GM19455 (cell line): ENCODE data around the gene SULT1A2.
"Not testable (repeated sequence)": the region's sequence is repeated elsewhere in the genome, so short reads cannot be mapped to it uniquely, and the experiment has no call there.

ENCODE experiments used
- ATAC-seq: cut with Tn5 transposase; IDR thresholded peaks from one replicate; pipeline ENCODE4 v1.9.1; 2021; ENCODE audit not compliant: unreplicated experiment

Gene SULT1A2

DNA sequence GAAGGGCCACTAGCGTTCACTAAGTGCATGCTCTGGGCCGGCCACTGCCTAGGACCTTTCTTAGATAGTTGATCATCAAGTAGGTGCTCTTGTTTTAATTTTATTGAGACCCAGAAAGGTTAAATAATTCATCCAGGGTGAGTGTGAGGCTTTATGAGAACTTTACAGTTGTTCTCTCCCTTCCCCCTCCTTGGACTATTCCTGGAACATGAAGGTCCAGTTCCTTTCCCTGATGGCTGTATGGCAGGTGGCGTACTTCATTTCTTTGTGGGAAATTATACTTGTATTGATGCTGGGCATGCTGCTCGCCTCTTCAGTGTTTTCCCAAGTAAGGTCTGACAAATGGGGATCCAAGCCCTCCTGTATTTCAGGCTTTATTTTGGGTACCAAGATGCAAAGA lies 34.7 kb downstream of the SULT1A2 start:
- no peak for ATAC-seq

GRCh38 chr16:28561557-28562187 lies 35.2 kb downstream of the SULT1A2 start:
- no peak for ATAC-seq

- ATAC-seq = no peak
Measured at GRCh38 chr16:28558456-28558855, 38.4 kb downstream of the SULT1A2 start.

GRCh38 chr16:28556914-28557320 lies 39.9 kb downstream of the SULT1A2 start:
- ATAC-seq = no peak

DNA sequence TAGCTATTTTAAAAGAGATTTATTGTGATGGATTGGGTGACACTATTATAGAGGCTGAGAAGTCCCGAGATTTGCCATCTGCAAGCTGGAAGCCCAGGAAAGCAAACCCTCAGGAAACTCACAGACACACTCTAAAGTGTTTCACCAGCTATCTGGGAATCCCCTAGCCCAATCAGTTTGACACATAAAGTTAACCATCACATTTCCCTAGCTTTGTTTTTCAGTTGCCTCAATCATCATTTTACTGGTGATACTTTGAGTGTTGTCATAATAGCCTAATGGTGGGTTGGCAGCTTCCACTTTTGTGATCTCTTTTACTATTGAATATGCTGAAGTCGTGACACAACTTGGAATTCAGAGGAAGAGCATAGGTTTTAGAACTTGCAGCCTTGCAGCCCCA lies 41.3 kb downstream of the SULT1A2 start:
- ATAC-seq = no peak

DNA sequence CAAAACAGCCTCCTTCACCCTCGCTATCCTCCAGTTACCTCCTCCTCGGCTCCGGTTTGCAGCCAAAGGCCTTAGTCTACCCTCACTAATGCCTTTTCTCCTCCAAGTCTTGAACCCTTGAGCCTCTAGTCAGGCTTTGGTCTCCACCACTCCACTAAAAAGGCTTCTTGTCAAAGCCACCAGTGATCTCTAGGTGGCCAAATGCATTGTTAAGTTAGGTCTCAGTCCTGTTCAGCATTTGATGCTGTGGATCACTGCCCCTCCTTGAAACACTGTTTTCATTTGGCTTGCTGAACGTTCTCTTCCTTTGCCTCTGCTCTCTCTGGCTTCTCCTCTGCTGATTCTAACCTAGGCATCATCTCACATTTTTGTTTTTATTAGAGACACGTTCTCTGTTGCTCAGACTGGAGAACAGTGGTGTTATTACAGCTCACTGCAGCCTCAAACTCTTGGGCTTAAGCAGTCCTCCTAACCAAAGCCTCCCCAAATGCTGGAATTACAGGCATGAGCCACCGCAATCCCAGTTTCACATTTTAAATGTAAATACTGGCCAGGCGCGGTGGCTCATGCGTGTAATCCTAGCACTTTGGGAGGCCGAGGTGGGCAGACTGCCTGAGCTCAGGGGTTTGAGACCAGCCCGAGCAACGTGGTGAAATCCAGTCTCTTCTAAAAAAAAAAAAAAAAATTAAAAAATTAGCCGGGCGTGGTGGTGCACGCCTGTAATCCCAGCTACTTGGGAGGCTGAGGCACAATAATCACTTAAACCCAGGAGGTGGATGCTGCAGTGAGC lies 42.0 kb downstream of the SULT1A2 start:
- ATAC-seq = peak; percentile 21

DNA sequence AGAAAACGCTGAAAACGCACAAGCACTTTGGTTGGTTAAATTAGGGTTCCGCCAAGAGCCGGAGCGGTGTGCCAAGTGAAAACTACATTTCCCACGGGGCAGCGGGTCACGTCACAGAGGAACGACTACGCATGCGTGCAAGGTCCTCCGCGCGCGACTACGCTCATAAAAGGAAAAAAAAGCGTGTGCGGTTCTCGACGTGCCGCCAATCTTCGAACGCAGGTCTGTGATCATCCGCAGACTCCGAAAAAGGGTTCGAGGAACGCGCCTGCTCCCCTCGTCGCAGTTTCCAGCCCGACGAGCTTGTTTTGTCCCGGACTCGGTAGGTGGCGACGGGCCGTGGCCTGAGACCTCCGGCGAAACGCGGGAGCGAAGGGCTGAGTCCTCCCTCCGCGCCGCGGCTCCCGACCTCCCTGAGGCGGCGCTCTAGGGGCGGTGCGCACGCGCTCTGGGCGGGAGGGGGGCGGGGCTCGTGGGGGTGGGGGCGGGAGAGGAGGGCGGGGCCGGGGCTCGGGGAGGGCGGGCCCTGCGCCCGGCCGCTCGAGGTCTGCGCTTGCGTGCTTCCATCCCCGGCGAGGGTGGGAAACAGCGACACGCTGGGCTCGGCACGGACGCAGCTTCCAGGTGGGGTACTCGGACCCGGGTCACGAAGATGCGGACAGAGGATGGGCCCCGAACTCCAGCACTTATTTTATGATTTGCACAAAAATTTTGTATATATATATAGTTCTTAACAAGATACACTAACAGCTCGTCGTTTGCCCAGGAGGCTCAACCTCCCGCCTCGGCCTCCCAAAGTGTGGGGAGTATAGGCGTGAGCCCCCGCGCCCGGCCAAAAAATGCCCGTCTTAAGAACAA lies 42.8 kb downstream of the SULT1A2 start, which contains the start of gene SGF29:
SGF29 (plus strand) TSS at position 145 of the 858 bp plus-strand sequence. CDS start 27,150 bp downstream, outside the sequence.
- ATAC-seq = peak; percentile 65

DNA sequence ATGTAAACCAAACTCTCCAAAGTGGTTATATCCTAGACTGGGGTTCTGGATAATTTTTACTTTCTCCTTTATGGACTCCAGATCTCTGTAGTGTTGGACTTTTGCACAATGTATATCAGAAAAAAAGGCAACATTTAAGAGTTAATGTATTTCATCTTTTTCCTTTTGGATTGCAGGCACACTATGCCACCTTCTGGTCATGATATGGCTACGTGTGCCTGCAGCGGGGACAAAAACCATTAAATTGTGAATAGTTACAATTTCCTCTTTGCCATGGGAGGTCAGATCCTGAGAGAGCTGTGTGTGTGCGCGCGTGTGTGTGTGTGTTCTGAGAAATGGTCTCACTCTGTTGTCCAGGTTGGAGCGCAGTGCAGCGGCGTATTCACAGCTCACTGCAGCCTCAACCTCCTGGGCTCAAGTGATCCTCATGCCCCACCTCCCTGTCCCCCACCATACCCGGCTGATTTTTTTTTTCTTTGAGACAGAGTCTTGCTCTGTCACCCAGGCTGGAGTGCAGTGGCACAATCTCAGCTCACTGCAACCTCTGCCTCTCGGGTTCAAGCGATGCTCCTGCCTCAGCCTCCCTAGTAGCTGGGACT lies 47.5 kb downstream of the SULT1A2 start:
- ATAC-seq = no peak

- ATAC-seq = no peak
Measured at GRCh38 chr16:28548306-28548802, 48.5 kb downstream of the SULT1A2 start.

DNA sequence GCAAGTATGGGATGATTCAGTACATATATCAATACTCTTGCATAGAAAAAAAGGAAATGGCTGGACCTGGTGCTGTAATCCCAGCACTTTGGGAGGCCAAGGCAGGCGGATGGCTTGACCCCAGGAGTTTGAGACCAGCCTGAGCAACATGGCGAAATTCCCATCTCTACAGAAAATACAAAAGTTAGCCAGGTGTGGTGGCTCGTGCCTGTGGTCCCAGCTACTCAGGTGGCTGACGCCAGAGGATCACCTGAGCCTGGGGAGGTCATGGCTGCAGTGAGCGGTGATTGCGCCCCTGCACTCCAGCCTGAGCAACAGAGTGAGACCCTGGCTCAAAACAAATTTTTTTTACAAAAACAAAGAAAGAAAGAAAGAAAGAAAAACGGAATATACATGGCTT lies 50.2 kb downstream of the SULT1A2 start:
- ATAC-seq = no peak

DNA sequence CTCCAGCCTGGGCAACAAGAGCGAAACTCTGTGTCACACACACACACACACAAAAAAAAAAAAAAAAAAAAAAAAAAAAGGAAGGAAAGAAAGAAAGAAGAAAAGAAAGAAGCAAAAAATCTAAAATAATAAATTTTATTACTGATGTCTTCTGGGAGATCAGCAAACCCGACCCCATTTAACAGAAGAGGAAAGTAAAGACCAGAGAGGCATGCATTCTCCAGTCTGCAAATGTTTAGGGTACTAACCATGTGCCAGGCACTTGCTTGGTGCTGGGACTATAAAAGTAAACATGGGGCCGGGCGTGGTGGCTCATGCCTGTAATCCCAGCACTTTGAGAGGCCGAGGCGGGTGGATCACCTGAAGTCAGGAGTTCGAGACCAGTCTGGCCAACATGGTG lies 50.9 kb downstream of the SULT1A2 start:
- not testable (repeated sequence) for ATAC-seq

DNA sequence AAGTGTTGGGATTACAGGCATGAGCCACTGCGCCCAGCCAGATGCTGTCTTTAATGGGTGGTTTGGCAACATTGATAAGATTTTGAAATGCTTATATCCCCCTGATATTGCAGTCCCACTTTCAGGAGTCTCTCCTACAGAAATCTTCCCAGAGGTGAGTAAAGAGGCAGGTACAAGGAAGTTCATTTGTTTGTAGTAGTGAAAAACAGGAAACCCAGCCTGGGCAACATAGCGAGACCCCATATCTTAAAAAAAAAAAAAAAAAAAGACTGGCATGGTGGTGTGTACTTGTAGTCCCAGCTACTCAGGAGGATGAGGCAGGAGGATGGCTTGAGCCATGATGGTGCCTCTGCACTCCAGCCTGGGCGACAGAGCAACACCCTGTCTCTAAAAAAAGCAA lies 51.9 kb downstream of the SULT1A2 start:
- ATAC-seq = no peak

GRCh38 chr16:28543072-28543471 lies 53.8 kb downstream of the SULT1A2 start:
- no peak for ATAC-seq

DNA sequence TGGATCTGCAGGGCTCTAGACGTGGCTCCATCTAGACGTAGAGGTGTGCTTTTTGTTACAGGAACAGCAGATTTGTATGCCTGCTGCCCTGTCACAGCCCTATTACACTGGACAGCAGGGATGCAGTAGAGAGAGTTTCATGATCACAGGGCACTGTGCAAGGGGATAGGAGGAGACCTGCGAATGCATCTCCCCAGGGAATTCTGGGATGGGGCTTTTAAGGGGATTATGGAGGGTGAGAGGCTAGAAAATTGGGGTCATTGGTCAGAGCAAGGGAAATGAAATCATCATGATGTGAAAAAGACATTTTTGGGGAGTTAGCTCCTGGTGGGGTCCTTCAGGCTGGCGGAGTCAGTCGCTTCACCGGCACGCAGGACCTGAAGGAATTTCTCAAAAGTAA lies 54.2 kb downstream of the SULT1A2 start:
- no peak for ATAC-seq
